Heart left ventricle (tissue), 13 donors: Measurements from ENCODE around the gene ITGAE.
"Not testable (repeated sequence)": the region's sequence is repeated elsewhere in the genome, so short reads cannot be mapped to it uniquely, and the experiment has no call there.

Experiments
- CTCF ChIP-seq, 12 donors: fragments of 200-600 bp; sonication (generic) in 4 of 12; IDR thresholded peaks; one replicate each; pipeline versions ENCODE4 v1.5.0 to v1.8.0; 2018 to 2022; ENCODE audit warnings: antibody characterized with exemption in 12 of 12, mild to moderate bottlenecking in 5 of 12
- POLR2A ChIP-seq, 2 donors: fragments of 450-650 bp; IDR thresholded peaks; one replicate each; pipeline ENCODE4 v1.6.1; 2017; ENCODE audit warnings: antibody characterized with exemption in 2 of 2, mild to moderate bottlenecking in 2 of 2, moderate library complexity in 2 of 2
- donor health status: ischemic (EF 13 %, LVEDD 7.1; RV severe dilation, severe dysfunction).
- donor health status: DM: no; HTN: yes; CAD: no.
- donor health status: DM: no; HTN: no; CAD: no.
- donor health status: ischemic (EF 25% LVEDD 6.9; RV normal size, moderate dysfunction).
- donor health status: ischemic (EF 25% LVEDD 5.7; RV mildly dilated, moderate dysfunction).
- donor health status: ischemic (EF 35%, LVEDD 5.7; RV mildly dilated, moderate dysfunction).
- donor health status: nonischemic (EF 11% LVEDD 7.7; RV severe dilation, severe dysfunction).
- donor health status: DM: yes; HTN: yes; CAD: no.
- donor health status: PGD.
- donor health status: ischemic (EF 29% LVEDD 5.4; RV normal size, mild dysfunction).
- donor health status: nonischemic (EF 23%, LVEDD 6.1; RV moderate dilation, normal function).

GRCh38 chr17:3728099-3728498 is 72.9 kb downstream of the ITGAE start:
- not testable (repeated sequence) for TF ChIP-seq CTCF, POLR2A (IDR thresholded peaks at IDR 0.05)
